Suprapubic skin (tissue), 4 donors: ENCODE data around the gene APOL1. TPM values are rescaled to one million over a fixed set of nuclear protein-coding genes. Genes with fewer than 3 reads are reported as not detected.
"Not testable (repeated sequence)": the region's sequence is repeated elsewhere in the genome, so short reads cannot be mapped to it uniquely, and the experiment has no call there.

ENCODE experiments used
- DNase-seq, 2 donors: peaks; one replicate each; pipeline ENCODE4 v3.0.0-alpha.2; 2019; ENCODE audit warnings: low spot score in 2 of 2
- H3K27ac ChIP-seq: fragments of 200-600 bp; sonication (generic); one replicate; pipeline ENCODE4 v1.5.1; 2019
- H3K27me3 ChIP-seq: fragments of 200-600 bp; sonication (generic); one replicate; pipeline ENCODE4 v1.5.1; 2019
- H3K36me3 ChIP-seq: fragments of 200-600 bp; sonication (generic); one replicate; pipeline ENCODE4 v1.5.1; 2019
- H3K4me1 ChIP-seq: fragments of 200-600 bp; sonication (generic); one replicate; pipeline ENCODE4 v1.5.1; 2019
- H3K4me3 ChIP-seq: fragments of 200-600 bp; sonication (generic); one replicate; pipeline ENCODE4 v1.5.1; 2019; ENCODE audit warnings: mild to moderate bottlenecking
- H3K9me3 ChIP-seq: fragments of 200-600 bp; sonication (generic); one replicate; pipeline ENCODE4 v1.5.1; 2019
- EP300 ChIP-seq: sonication (generic); formaldehyde crosslinking; IDR thresholded peaks from one replicate; pipeline ENCODE4 v1.6.1; 2017; ENCODE audit warnings: antibody characterized with exemption
- POLR2A ChIP-seq, 2 donors: fragments of 450-650 bp; IDR thresholded peaks; one replicate each; pipeline ENCODE4 v1.6.1; 2017; ENCODE audit warnings: antibody characterized with exemption in 2 of 2, mild to moderate bottlenecking in 2 of 2, moderate library complexity in 2 of 2
- POLR2AphosphoS5 ChIP-seq, 3 donors: sonication (generic); formaldehyde crosslinking; IDR thresholded peaks; one replicate each; pipeline ENCODE4 v1.6.1; 2017; ENCODE audit warnings: antibody characterized with exemption in 3 of 3
- WGBS: methylation state at CpG from one replicate; pipeline ENCODE4 v1.1.5; 2018; 5-methylcytosine and 5-hydroxymethylcytosine counted together
- total RNA-seq, 4 donors: library from RNA; depleted of rRNA; stranded (reverse); fragments of >200 nt; gene quantifications; one replicate each; pipeline ENCODE4 v1.1.0, GENCODE V29; 2016
- TF ChIP-seq, protein P1 (sequence below), 2 donors: fragments of 200-600 bp in 1 of 2; fragments of 450-650 bp in 1 of 2; sonication (generic) in 1 of 2; IDR thresholded peaks; one replicate each; pipeline ENCODE4 v1.5.1; 2016 to 2019; ENCODE audit warnings: antibody characterized with exemption in 2 of 2, mild to moderate bottlenecking in 1 of 2, moderate library complexity in 1 of 2

Gene APOL1
- total RNA-seq, 4 donors from 2014 or later = 1.2 to 7.3 (median 3.0) TPM

DNA sequence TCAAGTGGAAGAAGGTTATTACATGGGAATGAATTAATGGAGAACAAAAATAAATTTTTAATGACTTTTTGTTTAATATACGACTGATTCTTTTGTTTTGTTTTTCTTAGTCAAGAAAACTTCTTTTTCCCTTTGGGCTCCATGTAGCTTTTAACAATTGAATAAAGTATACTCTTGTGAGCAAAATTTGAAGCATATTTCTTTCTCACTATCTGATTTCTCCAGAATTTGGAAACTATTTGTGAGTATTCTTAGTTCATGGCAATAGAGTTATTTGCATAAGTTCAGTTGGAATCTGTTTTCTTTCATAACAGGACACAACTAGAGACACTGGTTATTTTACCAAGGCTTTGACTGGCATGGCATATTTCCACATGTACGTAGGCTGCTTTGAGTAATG lies 3.8 kb upstream of the APOL1 start:
- TF ChIP-seq POLR2AphosphoS5 (IDR thresholded peaks at IDR 0.05) = no peak
- no peak for TF ChIP-seq EP300
- TF ChIP-seq POLR2A (IDR thresholded peaks at IDR 0.05) = no peak
- TF ChIP-seq, protein P1, sequence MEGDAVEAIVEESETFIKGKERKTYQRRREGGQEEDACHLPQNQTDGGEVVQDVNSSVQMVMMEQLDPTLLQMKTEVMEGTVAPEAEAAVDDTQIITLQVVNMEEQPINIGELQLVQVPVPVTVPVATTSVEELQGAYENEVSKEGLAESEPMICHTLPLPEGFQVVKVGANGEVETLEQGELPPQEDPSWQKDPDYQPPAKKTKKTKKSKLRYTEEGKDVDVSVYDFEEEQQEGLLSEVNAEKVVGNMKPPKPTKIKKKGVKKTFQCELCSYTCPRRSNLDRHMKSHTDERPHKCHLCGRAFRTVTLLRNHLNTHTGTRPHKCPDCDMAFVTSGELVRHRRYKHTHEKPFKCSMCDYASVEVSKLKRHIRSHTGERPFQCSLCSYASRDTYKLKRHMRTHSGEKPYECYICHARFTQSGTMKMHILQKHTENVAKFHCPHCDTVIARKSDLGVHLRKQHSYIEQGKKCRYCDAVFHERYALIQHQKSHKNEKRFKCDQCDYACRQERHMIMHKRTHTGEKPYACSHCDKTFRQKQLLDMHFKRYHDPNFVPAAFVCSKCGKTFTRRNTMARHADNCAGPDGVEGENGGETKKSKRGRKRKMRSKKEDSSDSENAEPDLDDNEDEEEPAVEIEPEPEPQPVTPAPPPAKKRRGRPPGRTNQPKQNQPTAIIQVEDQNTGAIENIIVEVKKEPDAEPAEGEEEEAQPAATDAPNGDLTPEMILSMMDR (IDR thresholded peaks at IDR 0.05) = no peak
- WGBS = 90% methylated on average over 2 of the region's 2 CpGs

GRCh38 chr22:36250292-36250960 lies 2.5 kb upstream of the APOL1 start:
- not testable (repeated sequence) for H3K9me3 ChIP-seq, H3K27me3 ChIP-seq, H3K36me3 ChIP-seq, DNase-seq, H3K4me3 ChIP-seq, H3K27ac ChIP-seq
- 87% methylated on average over 24 of the region's 24 CpGs for WGBS
- peaks cover 30% of the 10 kb centered on the region for H3K4me1 ChIP-seq

More for the DNA sequence above, 3.8 kb upstream of the APOL1 start:
- DNase-seq = no peak
- Histone ChIP-seq H3K36me3 (no peaks in the 10 kb centered on the region), H3K9me3 (no peaks in the 10 kb centered on the region), H3K27me3 (no peaks in the 10 kb centered on the region), H3K4me1 (peaks cover 21% of the 10 kb centered on the region), H3K27ac (no peak overlapping the region), H3K4me3 (no peak overlapping the region)

DNA sequence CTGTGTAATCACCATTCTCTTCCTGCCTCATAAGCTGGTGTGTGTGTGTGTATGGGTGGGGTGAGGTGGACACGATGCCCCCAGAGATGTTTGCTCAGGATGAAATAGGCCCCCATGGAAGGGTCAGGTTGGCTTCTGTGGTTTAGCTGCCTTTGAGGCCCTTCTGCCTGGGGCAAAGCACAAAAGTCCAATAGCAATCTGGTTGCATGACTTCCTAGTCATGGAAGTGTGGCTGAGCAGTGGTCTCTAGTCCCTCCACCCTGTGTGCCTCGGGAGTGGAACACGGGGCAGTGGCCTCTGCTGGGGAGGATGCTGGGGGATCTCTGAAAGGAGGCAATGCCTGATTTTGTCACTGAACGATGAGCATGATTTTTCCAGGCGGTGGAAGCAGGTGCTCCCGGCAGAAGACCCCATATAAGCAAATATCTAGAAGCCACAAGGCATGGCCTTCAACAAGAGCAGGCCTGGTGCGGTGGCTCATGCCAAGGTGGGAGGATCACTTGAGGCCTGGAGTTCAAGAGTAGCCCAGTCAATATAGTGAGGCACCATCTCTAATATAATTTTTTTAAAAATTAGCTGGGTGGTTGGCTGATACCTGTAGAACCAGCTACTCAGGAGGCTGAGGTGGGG lies 839 bp upstream of the APOL1 start:
- peaks cover 30% of the 10 kb centered on the region for H3K4me1 ChIP-seq
- DNase-seq, H3K4me3 ChIP-seq, H3K36me3 ChIP-seq, H3K9me3 ChIP-seq, H3K27ac ChIP-seq, H3K27me3 ChIP-seq: not testable (repeated sequence)
- WGBS = 92% methylated on average over 6 of the region's 7 CpGs

- H3K36me3 ChIP-seq = no peaks in the 10 kb centered on the region
- DNase-seq = no peak
- peak overlapping the region; percentile 62 for H3K27ac ChIP-seq
- peaks cover 34% of the 10 kb centered on the region for H3K4me1 ChIP-seq
- TF ChIP-seq EP300 = no peak
- TF ChIP-seq POLR2A (IDR thresholded peaks at IDR 0.05) = no peak
- TF ChIP-seq POLR2AphosphoS5 (IDR thresholded peaks at IDR 0.05) = no peak
- TF ChIP-seq, protein P1 (IDR thresholded peaks at IDR 0.05) = no peak
- H3K27me3 ChIP-seq = no peaks in the 10 kb centered on the region
- WGBS = 66% methylated on average over 7 of the region's 7 CpGs
- H3K9me3 ChIP-seq = no peaks in the 10 kb centered on the region
- H3K4me3 ChIP-seq = peak overlapping the region; percentile 37
Measured at GRCh38 chr22:36253523-36254490, 874 bp downstream of the APOL1 start.

- not testable (repeated sequence) for H3K27me3 ChIP-seq, H3K9me3 ChIP-seq, H3K4me3 ChIP-seq, DNase-seq, H3K36me3 ChIP-seq
- WGBS = 60% methylated on average over 1 of the region's 5 CpGs
- H3K4me1 ChIP-seq = peaks cover 42% of the 10 kb centered on the region
- H3K27ac ChIP-seq = peak overlapping the region; percentile 62
Measured at GRCh38 chr22:36255572-36255971, 2.6 kb downstream of the APOL1 start.

- Histone ChIP-seq H3K27ac (no peak overlapping the region), H3K27me3 (no peaks in the 10 kb centered on the region), H3K9me3 (no peaks in the 10 kb centered on the region), H3K36me3 (no peaks in the 10 kb centered on the region), H3K4me1 (peaks cover 42% of the 10 kb centered on the region), H3K4me3 (no peak overlapping the region)
- DNase-seq = peak in 1 of 2 donors; percentile 21
- 84% methylated on average over 3 of the region's 3 CpGs for WGBS
- TF ChIP-seq POLR2AphosphoS5 (IDR thresholded peaks at IDR 0.05) = no peak
- TF ChIP-seq EP300 = no peak
- no peak for TF ChIP-seq POLR2A (IDR thresholded peaks at IDR 0.05)
- TF ChIP-seq, protein P1 (IDR thresholded peaks at IDR 0.05) = no peak
Measured at GRCh38 chr22:36256478-36256877, 3.5 kb downstream of the APOL1 start.
